Measurements from ENCODE around the gene CERCAM.
"Not testable (repeated sequence)": the region's sequence is repeated elsewhere in the genome, so short reads cannot be mapped to it uniquely, and the experiment has no call there.

CERCAM gene

GRCh38 chr9:128420060-128420650 lies 502 bp upstream of the CERCAM start:
- DNase-seq: peak; percentile 87

DNA sequence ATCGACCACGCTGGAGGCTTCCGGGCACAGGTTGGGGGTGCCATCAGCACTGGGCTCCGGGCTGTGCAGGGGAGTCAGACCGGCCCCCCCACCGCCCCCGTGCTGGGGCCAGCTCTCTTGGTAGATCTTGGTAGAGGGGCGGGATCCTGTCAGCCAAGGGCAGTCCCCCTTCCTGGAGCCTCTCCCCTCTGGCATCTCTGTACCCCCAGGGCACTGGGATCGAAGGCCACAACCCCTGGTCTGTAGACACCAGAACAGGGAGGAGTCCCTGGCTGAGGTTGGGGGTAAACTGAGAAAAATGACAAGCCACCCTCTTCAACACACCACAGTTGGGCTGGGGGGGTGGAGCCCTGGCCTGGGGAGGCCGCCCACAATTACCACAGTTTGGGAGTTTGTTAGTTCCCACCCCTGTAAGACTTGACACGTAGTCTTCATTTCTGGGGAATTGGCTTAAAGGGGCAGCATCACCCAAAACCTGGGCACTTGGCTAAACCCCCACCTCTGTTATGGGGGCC lies 882 bp downstream of the CERCAM start:
- DNase-seq: peak; percentile 66

GRCh38 chr9:128422022-128422782 lies 1.5 kb downstream of the CERCAM start:
- not testable (repeated sequence) for DNase-seq

GRCh38 chr9:128422783-128423150 lies 2.1 kb downstream of the CERCAM start:
- DNase-seq: no peak

- DNase-seq: not testable (repeated sequence)
These were observed 2.7 kb downstream of the CERCAM start for GRCh38 chr9:128423356-128423755.

GRCh38 chr9:128424268-128424780 lies 3.7 kb downstream of the CERCAM start:
- no peak for DNase-seq

DNA sequence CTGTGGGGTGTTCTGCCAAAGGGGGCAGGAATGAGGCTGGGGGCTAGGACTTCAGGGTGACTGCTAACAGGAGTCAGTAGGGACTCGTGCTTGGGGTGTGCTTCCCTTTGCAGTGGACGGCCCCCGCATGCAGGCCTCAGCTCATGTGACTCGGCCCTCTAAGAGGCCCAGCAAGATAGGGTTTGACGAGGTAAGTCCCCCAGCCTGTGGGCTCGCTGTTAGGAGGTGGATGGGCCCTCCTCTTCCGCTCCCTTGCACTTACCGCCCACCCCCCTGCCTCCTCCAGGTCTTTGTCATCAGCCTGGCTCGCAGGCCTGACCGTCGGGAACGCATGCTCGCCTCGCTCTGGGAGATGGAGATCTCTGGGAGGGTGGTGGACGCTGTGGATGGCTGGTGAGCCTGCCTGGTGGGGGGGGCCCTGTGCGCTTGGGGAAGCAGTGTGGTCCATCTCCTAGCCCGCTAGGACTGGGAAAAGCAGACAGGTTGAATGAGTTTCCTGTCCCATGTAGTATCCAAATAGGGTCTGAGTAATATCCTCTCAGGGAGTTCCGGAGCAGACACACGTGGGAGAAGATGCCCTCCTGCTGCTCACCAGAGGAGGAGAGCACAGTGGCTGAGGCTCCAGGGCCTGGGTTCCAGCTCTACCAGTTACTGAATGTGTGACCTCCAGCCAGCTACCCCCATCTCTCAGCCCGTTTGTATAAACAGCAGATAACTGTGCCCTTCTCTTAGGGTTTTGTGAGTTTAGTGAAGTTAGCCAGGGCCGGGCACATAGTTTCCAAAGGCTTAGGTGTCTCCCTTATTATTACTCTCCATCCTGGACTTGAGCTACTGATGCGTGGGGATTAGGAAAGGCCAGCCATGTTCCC lies 8.2 kb downstream of the CERCAM start:
- no peak for DNase-seq

- no peak for DNase-seq
These were observed 8.9 kb downstream of the CERCAM start for GRCh38 chr9:128429513-128430086.

- DNase-seq: no peak
These were observed 10.6 kb downstream of the CERCAM start for GRCh38 chr9:128431207-128431606.

- DNase-seq: no peak
These were observed 13.7 kb downstream of the CERCAM start for GRCh38 chr9:128434340-128434739.

GRCh38 chr9:128435611-128436010 lies 15.0 kb downstream of the CERCAM start:
- no peak for DNase-seq

DNA sequence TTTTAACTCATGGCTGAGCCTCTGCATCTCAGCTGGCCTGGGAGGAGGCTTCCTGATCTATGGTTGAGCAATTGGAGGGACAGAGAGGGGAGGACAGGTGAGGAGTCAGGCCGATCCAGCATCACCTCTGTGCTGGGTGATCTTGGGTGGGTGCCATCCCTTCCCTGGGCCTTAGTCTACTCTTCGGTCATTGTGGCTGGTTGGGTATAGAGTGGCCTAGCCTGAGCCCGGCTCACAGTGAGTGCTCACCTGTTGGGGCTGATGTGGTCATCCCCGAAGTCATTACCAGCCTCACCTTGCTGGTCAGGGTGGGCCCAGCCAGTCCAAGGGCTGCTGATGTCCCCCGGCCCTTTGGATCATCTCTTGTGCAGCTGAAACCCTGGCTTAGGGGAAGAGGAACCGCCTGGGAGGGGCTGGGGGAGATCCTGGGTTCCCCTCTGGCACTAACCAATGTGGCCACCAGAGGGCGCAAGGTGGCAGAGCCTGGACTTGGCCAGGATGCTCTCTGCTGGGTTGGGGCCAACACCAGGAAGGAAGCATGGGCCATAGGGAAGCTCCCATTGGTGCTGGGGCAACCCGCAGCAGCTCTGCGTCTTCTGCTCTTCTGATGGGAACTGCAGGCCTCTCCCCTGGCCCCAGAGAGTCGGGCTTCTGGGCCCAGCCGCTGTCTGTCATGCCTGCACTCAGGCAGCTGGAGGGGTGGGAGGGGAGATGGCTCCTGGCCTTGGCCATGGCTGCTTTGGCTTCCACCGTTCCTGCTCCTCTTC lies 17.9 kb downstream of the CERCAM start:
- peak; percentile 91 for DNase-seq

DNA sequence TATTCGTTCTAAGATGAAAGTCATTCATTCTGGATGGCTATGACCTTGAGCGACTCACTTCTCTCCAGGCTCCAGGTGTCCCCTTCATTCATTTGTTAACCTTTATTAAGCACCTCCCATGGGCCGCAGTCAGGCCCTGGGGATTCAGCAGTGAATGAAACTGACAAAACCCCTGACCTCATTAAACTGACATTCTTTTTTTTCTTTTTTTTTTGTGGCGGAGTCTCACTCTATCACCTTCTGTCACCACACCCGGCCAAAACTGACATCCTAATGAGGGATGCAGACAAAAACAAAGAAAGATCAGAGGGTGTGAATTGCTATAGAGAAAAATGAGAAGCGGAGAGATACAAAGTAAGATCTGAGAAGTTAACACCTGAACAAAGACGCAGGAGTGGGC lies 18.6 kb downstream of the CERCAM start:
- DNase-seq: no peak

GRCh38 chr9:128442150-128442549 lies 21.5 kb downstream of the CERCAM start:
- no peak for DNase-seq

DNA sequence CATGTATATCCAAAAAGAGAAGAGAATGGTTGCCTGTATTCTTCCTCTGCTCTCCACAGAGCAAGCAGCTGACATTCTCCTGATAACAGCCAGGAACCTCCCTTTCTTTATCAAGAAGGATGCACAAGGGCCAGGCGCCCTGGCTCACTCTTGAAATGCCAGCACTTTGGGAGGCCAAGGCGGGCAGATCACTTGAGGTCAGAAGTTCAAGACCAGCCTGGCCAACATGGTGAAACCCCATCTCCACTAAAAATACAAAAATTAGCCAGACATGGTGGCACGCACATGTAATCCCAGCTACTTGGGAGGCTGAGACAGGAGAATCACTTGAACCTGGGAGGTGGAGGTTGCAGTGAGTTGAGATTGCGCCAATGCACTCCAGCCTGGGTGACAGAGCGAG lies 25.8 kb downstream of the CERCAM start:
- DNase-seq: not testable (repeated sequence)

- DNase-seq: no peak
These were observed 28.1 kb downstream of the CERCAM start for GRCh38 chr9:128448746-128449145.

DNA sequence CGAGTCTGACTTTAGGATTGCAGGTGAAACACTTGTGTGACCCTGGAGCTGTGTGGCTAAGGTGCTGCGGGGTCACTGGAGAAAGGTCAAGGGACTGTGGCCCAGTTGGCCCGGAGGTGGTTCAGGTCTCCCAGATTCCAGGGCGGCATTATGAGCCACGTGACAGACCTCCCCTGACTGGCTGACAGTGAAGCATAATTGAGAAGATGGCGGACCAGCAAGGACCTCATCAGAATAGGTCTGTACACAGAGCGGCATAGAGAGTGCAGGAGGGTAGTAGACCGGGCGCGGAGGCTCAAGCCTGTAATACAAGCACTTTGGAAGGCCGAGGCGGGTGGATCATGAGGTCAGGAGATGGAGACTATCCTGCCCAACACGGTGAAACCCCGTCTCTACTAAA lies 34.3 kb downstream of the CERCAM start:
- no peak for DNase-seq

DNA sequence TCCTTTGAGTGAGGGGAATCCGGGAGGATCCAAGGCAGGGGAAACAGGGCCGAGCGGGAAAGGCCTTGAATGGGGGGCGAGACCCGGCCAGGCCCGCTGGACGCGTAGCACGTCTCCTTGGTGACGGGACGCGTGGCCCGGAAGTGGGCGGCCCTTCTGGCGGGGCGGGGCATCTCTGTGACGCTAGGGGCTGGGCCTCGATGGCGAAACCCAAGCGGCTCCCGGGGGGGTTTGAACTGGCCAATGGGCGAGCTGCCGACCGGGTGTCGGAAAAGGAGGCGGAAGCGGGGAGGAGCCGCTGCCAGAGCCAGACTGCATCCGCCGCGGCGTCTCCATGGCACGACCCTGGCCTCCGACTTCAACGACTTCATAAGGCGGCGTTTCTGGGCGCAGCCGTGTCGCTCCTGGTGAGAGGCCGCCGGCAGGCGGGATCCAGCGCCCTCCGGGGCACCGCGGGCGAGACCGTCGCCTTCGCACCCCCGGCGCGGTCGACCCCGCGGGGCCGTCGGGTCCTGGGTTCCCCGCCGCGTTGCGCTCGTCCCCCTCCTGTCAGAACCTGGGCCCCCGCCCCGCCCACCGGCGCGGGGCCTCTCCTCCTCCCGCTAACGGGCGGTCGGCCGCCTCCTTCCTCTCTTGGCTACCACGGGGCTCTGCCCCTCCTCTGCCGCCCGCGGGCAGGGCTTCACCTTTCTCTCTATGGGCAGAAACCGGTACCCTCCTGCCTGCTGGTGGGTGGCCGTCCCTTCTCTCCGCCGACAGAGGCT lies 35.4 kb downstream of the CERCAM start, which contains the start of gene ODF2:
Gene ODF2 (plus strand): TSS at position 158 of the 764 bp plus-strand sequence. CDS start 86 bp downstream, at position 244.
- peak; percentile 100 for DNase-seq

DNA sequence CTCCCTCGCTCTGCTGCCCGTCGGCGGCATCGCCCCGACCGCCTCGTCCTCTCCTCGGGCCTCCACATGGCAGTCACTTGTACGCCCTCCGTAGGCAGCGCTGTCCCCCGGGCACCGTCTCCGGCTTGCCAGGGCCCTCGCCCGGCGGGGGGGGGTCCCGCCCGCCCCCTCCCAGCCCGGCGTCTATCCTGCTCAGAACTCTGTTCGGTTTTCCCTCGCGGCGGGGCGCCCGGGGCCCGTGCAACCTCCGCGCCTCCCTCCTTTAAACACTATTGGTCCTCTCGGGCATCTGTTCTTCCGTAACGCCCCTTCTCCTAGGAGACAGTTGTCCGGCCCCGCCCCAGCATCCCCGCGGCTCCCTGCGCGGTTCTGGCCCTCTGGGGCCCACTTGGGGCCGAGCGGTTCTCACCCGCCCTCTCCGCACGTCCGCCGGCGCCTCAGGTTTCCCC lies 36.0 kb downstream of the CERCAM start:
- peak; percentile 81 for DNase-seq

DNA sequence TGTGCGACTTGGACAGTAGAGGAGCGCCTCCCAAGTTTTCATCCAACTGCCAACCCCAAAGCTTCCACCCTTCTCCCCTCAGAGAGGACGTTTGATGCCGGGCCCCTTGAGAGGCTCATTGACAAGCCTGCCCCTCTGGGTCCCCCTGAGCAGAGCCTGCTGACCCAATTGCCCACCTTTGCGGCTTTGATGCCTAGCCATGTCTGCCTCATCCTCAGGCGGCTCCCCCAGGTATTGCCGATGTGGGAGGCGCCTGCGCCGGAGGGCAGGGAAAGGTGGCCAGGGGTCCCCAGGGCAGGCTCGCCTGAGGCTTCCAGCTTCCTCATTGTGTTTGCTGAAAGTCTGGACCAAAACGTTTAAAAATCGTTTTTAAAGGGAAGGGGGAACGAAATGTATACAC lies 36.5 kb downstream of the CERCAM start:
- DNase-seq: no peak

DNA sequence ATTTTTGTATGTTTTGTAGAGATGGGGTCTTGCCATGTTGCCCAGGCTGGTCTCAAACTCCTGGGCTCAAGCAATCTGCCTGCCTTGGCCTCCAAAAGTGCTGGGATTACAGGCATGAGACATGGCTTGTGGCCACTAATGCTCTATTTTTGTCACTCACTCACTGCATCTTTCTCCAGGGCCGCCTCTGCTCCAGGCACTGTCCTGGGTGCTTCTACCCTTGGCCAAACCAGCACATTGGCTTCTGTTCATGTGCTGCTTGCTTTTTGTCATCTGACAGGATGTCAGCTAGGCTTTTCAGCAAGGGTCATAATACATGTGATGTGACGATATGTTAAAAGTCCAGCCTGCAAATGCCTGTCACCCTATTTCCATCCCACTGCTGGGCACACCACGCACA lies 38.4 kb downstream of the CERCAM start:
- no peak for DNase-seq

Data from right forelimb (tissue), 1 donor.